LNCAP (cell line): Measurements from ENCODE around the gene YBX1.

Experiments used
- TF ChIP-seq, protein P1 (sequence below): fragments of 450-650 bp; IDR thresholded peaks from 2 replicates; pipeline ENCODE4 v1.5.1; 2017; ENCODE audit warnings: mild to moderate bottlenecking

YBX1 gene

DNA sequence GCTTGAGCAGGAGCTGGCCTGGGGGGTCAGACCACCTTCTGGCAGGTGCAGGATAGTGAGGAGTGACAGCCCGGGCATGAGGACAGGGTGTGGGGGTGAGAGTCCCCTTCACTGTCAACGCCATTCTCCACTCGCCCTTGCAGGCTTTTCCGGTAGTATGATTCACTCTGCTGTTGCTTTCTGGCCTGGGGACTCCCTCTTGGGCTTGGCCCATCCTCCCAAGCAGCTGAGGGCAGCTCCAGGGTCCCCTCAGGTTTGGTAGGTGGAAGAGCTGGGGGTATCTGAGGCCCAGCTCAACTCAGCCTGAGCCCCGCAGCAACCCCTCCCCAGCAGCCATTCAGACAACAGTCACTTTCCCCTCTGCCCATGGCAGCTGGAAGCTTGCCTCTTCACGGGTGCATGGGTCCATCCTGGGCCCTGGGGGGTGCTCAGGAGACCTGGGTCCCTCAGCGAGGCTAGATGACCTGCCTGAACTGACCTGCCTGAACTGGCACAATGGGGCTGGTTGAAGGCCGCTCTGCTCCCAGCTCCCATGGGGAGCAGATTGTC lies 56.5 kb downstream of the YBX1 start:
- TF ChIP-seq, protein P1, sequence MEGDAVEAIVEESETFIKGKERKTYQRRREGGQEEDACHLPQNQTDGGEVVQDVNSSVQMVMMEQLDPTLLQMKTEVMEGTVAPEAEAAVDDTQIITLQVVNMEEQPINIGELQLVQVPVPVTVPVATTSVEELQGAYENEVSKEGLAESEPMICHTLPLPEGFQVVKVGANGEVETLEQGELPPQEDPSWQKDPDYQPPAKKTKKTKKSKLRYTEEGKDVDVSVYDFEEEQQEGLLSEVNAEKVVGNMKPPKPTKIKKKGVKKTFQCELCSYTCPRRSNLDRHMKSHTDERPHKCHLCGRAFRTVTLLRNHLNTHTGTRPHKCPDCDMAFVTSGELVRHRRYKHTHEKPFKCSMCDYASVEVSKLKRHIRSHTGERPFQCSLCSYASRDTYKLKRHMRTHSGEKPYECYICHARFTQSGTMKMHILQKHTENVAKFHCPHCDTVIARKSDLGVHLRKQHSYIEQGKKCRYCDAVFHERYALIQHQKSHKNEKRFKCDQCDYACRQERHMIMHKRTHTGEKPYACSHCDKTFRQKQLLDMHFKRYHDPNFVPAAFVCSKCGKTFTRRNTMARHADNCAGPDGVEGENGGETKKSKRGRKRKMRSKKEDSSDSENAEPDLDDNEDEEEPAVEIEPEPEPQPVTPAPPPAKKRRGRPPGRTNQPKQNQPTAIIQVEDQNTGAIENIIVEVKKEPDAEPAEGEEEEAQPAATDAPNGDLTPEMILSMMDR: no peak

DNA sequence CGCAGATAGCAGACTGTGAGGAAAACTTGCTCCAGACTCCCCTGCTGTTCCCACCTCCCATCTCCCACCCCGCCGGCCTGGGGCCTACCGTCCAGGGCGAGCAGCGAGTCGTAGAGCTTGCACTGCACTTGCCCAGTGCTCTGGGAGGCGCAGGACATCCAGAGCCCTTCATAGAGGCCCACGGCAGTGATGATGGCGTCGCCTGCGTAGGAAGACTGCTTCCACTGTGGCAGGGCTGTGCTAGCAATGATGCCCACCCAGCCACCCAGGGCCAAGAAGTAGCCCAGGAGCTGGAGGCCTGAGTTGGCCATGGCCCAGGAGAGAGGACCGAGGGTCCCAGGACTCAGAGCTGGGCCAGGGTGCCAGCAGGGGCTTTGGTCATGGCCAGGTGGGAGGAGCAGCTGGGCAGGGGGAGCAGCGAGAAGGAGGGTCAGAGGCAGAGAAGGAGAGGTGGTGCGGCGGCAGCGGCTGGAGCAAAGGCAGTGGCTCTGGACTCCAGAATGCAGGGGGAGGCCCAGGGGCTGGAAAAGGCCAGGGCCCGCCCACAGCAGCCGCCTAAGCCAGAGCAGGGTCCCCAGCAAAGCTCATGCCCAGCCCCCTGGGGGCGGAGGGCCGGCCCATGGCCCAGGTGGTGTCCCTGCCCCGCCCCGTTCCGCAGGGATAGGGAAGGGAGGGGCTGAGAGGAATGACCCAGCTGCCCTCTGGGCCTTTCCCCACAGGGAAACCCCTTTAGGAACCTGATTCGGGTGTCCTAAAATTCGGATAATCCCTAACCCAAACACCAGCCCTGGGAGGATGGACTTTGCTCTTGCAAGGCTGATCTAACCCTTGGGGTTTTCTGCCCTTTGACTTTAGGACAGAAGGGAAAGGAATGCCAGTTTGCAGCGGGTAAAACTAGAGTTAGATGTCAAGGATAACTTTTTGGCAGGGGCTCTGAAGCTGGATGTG lies 57.8 kb downstream of the YBX1 start, which contains the start of gene CLDN19:
TSS of gene CLDN19 (minus strand) at position 484 of the 948 bp plus-strand sequence. CDS start at position 311, 173 bp downstream.
- TF ChIP-seq, protein P1: no peak

- TF ChIP-seq, protein P1: no peak
Observed at GRCh38 chr1:42740851-42741580, 58.8 kb downstream of the YBX1 start.

DNA sequence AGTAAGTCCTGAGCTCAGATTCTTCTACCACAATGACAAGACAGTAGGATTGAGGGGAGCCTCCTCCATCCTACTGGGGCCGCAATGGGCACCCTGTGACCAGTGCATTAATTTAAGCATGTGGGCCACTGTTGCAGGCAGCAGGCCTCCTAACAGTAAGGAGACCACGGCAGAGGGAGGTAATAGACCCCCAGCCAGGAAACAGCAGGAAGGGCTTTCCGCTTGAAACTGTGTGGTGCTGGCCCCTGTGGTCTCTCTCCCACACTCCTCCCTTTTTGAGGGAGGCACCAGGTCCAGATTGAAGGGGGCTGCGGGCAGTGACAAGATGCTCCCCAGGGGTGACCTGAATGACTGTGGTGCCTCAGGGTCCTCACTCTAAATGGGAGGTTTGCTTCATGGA lies 59.5 kb downstream of the YBX1 start:
- TF ChIP-seq, protein P1: no peak

GRCh38 chr1:42742141-42742540 lies 59.9 kb downstream of the YBX1 start:
- TF ChIP-seq, protein P1: no peak

DNA sequence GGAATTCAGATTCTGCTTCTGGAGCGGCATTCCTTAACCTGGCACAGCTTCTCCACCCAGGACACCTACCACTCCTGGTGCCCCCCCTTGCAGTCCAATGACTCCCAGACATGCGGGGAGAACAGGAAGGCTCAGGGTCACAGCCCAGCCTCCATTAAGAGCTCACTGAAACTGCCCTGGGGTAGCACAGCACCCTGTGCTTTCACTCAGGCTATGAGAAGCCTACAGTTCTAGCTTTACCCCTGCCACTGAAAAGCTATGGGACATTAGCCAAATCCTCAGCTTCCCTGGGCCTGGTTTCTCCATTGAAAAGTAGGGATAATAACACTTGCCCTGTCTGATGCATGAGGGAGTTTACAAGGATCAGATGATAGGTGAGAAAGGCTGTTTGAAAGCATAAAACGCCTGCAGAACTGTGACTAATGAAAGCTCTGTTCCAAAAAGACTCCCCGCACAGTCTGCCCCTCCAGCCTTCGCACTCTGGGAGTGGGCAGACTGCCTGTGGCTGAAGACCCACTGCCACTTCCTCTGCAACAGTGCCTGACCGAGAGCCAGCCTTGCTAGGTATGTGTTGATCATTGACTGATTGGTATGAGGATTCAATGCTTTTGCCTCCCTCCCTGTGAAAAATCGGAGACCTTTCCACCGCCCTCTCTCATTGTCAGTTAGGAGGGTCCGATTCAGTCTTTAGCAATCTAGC lies 60.5 kb downstream of the YBX1 start:
- TF ChIP-seq, protein P1: no peak
